HEK293T (cell line): Measurements from ENCODE around the gene CFAP126.
"Not testable (repeated sequence)": the region's sequence is repeated elsewhere in the genome, so short reads cannot be mapped to it uniquely, and the experiment has no call there.

Source experiments
- CTCF ChIA-PET: fragments of 350-600 bp; formaldehyde crosslinking; extraction: SDS; loops from one replicate; lab custom pipeline; 2021; ENCODE audit warnings: antibody characterized with exemption, inconsistent platforms; lab: Yijun Ruan, JAX
- POLR2A ChIA-PET: fragments of 350-600 bp; formaldehyde crosslinking; extraction: SDS; loops from one replicate; lab custom pipeline; 2020; ENCODE audit warnings: antibody characterized with exemption, inconsistent platforms; lab: Yijun Ruan, JAX
- DNase-seq: peaks from one replicate; pipeline ENCODE4 v3.0.0; 2012; ENCODE audit warnings: mixed read lengths; ENCODE audit errors: extremely low spot score
- ARNT ChIP-seq: fragments of 450-650 bp; IDR thresholded peaks from 2 replicates; pipeline ENCODE4 v1.6.1; 2017; ENCODE audit warnings: mild to moderate bottlenecking
- BHLHE40 ChIP-seq: fragments of 450-650 bp; IDR thresholded peaks from 2 replicates; pipeline ENCODE4 v1.6.1; 2016; ENCODE audit warnings: mild to moderate bottlenecking, moderate library complexity, borderline replicate concordance
- CTBP1 ChIP-seq: fragments of 450-650 bp; IDR thresholded peaks from 2 replicates; pipeline ENCODE4 v1.6.1; 2016; ENCODE audit warnings: borderline replicate concordance
- ELF4 ChIP-seq: fragments of 450-650 bp; IDR thresholded peaks from 2 replicates; pipeline ENCODE4 v1.6.1; 2017; ENCODE audit warnings: antibody characterized with exemption
- FOXA1 ChIP-seq: fragments of 450-650 bp; IDR thresholded peaks from 2 replicates; pipeline ENCODE4 v1.6.1; 2016; ENCODE audit warnings: mild to moderate bottlenecking
- FOXK2 ChIP-seq: fragments of 450-650 bp; IDR thresholded peaks from 2 replicates; pipeline ENCODE4 v1.6.1; 2016; ENCODE audit warnings: mild to moderate bottlenecking
- FOXM1 ChIP-seq: fragments of 450-650 bp; IDR thresholded peaks from 2 replicates; pipeline ENCODE4 v1.6.1; 2017; ENCODE audit warnings: mild to moderate bottlenecking, borderline replicate concordance
- HDGF ChIP-seq: fragments of 450-650 bp; IDR thresholded peaks from 2 replicates; pipeline ENCODE4 v1.6.1; 2017; ENCODE audit warnings: antibody characterized with exemption, borderline replicate concordance
- L3MBTL2 ChIP-seq: fragments of 450-650 bp; conservative IDR thresholded peaks from 2 replicates; pipeline ENCODE4 v1.6.1; 2016; ENCODE audit warnings: mild to moderate bottlenecking
- LEF1 ChIP-seq: fragments of 450-650 bp; IDR thresholded peaks from 2 replicates; pipeline ENCODE4 v1.6.1; 2017; ENCODE audit warnings: mild to moderate bottlenecking, borderline replicate concordance
- NFRKB ChIP-seq: fragments of 450-650 bp; IDR thresholded peaks from 2 replicates; pipeline ENCODE4 v1.6.1; 2016; ENCODE audit warnings: mild to moderate bottlenecking, moderate library complexity
- PKNOX1 ChIP-seq: fragments of 450-650 bp; IDR thresholded peaks from 2 replicates; pipeline ENCODE4 v1.6.1; 2016
- SP1 ChIP-seq: fragments of 450-650 bp; IDR thresholded peaks from 2 replicates; pipeline ENCODE4 v1.6.1; 2017
- SUZ12 ChIP-seq: fragments of 450-650 bp; IDR thresholded peaks from 2 replicates; pipeline ENCODE4 v1.6.1; 2016; ENCODE audit warnings: mild to moderate bottlenecking
- TARDBP ChIP-seq: fragments of 450-650 bp; IDR thresholded peaks from 2 replicates; pipeline ENCODE4 v1.6.1; 2016
- ZNF384 ChIP-seq: fragments of 450-650 bp; IDR thresholded peaks from 2 replicates; pipeline ENCODE4 v1.6.1; 2016

Gene CFAP126

GRCh38 chr1:161404051-161404597, 36.4 kb upstream of the CFAP126 start:
- ChIA-PET CTCF (no interaction called here), POLR2A (no interaction called here)
- TF ChIP-seq SP1, result no peak
- TF ChIP-seq NFRKB, result no peak
- no peak for TF ChIP-seq CTBP1
- no peak for TF ChIP-seq PKNOX1
- TF ChIP-seq HDGF, result no peak
- no peak for TF ChIP-seq LEF1
- no peak for TF ChIP-seq FOXM1
- TF ChIP-seq FOXK2, result no peak
- TF ChIP-seq TARDBP, result no peak
- DNase-seq, result no peak

- DNase-seq, result no peak
- ChIA-PET POLR2A (no interaction called here), CTCF (no interaction called here)
- TF ChIP-seq SP1 (no peak), BHLHE40 (no peak), HDGF (no peak), FOXK2 (no peak), NFRKB (no peak), ZNF384 (no peak), ELF4 (no peak), L3MBTL2 (no peak), PKNOX1 (no peak), FOXA1 (no peak), TARDBP (no peak), FOXM1 (no peak), LEF1 (no peak), SUZ12 (no peak), ARNT (no peak), CTBP1 (no peak)
These were observed 34.8 kb upstream of the CFAP126 start for GRCh38 chr1:161402446-161402845.

DNA sequence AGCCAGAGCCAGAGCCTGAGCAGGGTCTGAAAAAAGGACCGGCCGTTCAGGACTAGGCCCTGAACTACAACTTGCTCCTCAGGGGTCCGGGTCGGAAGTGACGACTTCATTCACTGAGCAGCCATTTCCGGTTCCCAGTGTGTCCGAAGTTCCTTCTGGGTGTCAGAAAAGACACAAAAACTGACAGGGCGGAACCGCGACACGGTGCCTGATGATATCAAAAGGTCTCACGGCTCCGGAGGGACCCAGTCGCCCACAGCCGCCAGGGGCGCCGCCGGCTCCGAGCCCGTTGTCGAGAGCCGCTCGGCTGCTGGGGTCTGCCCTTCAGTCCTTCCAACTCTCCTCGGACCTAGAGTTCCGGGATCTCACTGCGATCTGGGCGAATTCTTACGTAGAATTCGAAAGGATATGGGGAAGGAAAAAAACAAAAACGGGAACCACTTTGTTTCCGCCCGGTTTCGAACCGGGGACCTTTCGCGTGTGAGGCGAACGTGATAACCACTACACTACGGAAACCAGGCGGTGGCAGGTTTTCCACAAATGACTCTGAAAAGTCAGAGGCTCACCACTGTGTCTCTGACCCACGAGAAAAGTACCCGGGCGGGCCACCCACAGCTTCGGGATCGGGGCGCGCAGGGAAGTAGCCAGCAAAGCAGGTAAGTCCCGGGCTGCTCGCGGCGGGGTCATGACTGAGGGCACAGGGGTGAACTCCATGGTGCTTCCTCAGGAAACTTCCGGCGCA, 31.8 kb upstream of the CFAP126 start:
- DNase-seq, result peak; percentile 86

GRCh38 chr1:161398900-161399256, 31.2 kb upstream of the CFAP126 start:
- CTCF ChIA-PET, result no interaction called here
- POLR2A ChIA-PET, result no interaction called here

More for the DNA sequence above, 31.8 kb upstream of the CFAP126 start:
- ChIA-PET CTCF (no interaction called here), POLR2A (interaction anchor here (0.7 to 2.0 kb wide), 5 partner anchors 10 to 180 kb away, joined by 3 to 13 read pairs (median 5); partner anchors contain the start of gene TOMM40L)
- TF ChIP-seq TARDBP (peak; percentile 84), ARNT (peak; percentile 42; the same call in 1 of the 2 replicates), HDGF (no peak), ELF4 (peak; percentile 63), BHLHE40 (no peak), FOXA1 (no peak), PKNOX1 (peak; percentile 27; the same call in 1 of the 2 replicates), NFRKB (no peak), FOXM1 (no peak), CTBP1 (peak; percentile 25; the same call in 1 of the 2 replicates), ZNF384 (no peak), SUZ12 (no peak), LEF1 (peak; percentile 86), FOXK2 (no peak), L3MBTL2 (no peak; the same call in none of the 2 replicates), SP1 (no peak)

GRCh38 chr1:161397038-161397437, 29.4 kb upstream of the CFAP126 start:
- DNase-seq, result not testable (repeated sequence)
- ChIA-PET POLR2A (interaction anchor here (1.4 kb wide), 1 partner anchor 171 kb away, joined by 3 read pairs; the partner anchor contains the start of gene TOMM40L), CTCF (interaction anchor here (0.6 kb wide), 1 partner anchor 33 kb away, joined by 7 read pairs; no protein-coding TSS in a partner anchor)

More at GRCh38 chr1:161398900-161399256, 31.2 kb upstream of the CFAP126 start:
- DNase-seq, result no peak
- TF ChIP-seq BHLHE40, result no peak
- TF ChIP-seq L3MBTL2, result peak; percentile 21; the same call in 1 of the 2 replicates
- no peak for TF ChIP-seq SP1
- no peak for TF ChIP-seq ELF4
- no peak for TF ChIP-seq PKNOX1
- no peak for TF ChIP-seq FOXA1
- no peak for TF ChIP-seq ZNF384
